PFSK-1 (cell line): Measurements from ENCODE around the gene BMP5.

Source experiments
- FOXP2 ChIP-seq: optimal IDR thresholded peaks from 2 replicates; pipeline ENCODE3; 2011; ENCODE audit warnings: borderline replicate concordance, control low read depth, inconsistent platforms; ENCODE audit not compliant: insufficient read depth; ENCODE audit errors: extremely low read length, extremely low read depth
- POLR2AphosphoS5 ChIP-seq: IDR thresholded peaks from 2 replicates; pipeline ENCODE4 v1.6.1; 2012; ENCODE audit warnings: low read depth, mild to moderate bottlenecking, control low read depth, low read length, moderate library complexity
- REST ChIP-seq, 2 experiments: IDR thresholded peaks; 2 replicates each; pipeline versions ENCODE4 v1.6.1 to v1.8.0; 2011 to 2012; ENCODE audit warnings: low read depth in 2 of 2, low read length in 2 of 2, control low read depth in 1 of 2, inconsistent platforms in 1 of 2, mild to moderate bottlenecking in 1 of 2, moderate library complexity in 1 of 2; ENCODE audit not compliant: insufficient read depth in 1 of 2
- SIN3A ChIP-seq: IDR thresholded peaks from 2 replicates; pipeline ENCODE4 v1.6.1; 2012; ENCODE audit warnings: mild to moderate bottlenecking, low read length, moderate library complexity, borderline replicate concordance; ENCODE audit not compliant: insufficient read depth
- TAF1 ChIP-seq: IDR thresholded peaks from 2 replicates; pipeline ENCODE4 v1.6.1; 2012; ENCODE audit warnings: low read length, control low read depth, borderline replicate concordance; ENCODE audit not compliant: insufficient read depth

Gene BMP5

GRCh38 chr6:55870181-55870813, 5.1 kb downstream of the BMP5 start:
- TF ChIP-seq REST (IDR thresholded peaks at IDR 0.05; ENCODE audit: insufficient read depth in 1 of 2, low read depth in 2 of 2, low read length in 2 of 2) (no peak), FOXP2 (no peak), SIN3A (peak; percentile 65; the same call in 1 of the 2 replicates), POLR2AphosphoS5 (no peak), TAF1 (no peak)

- TF ChIP-seq TAF1 (0 out of 2 replicates have a peak, but pooled peaks have one; percentile 18), SIN3A (no peak), REST (IDR thresholded peaks at IDR 0.05; ENCODE audit: insufficient read depth in 1 of 2, low read depth in 2 of 2, low read length in 2 of 2) (no peak)
Measured at GRCh38 chr6:55869674-55870073, 5.7 kb downstream of the BMP5 start.

- TF ChIP-seq SIN3A (0 out of 2 replicates have a peak, but pooled peaks have one; percentile 59), POLR2AphosphoS5 (no peak), REST (IDR thresholded peaks at IDR 0.05; ENCODE audit: insufficient read depth in 1 of 2, low read depth in 2 of 2, low read length in 2 of 2) (no peak)
Measured at GRCh38 chr6:55868771-55869479, 6.5 kb downstream of the BMP5 start.

- no peak for TF ChIP-seq REST (IDR thresholded peaks at IDR 0.05; ENCODE audit: insufficient read depth in 1 of 2, low read depth in 2 of 2, low read length in 2 of 2)
- TF ChIP-seq FOXP2, result no peak
- no peak for TF ChIP-seq TAF1
- TF ChIP-seq POLR2AphosphoS5, result no peak
- no peak for TF ChIP-seq SIN3A
Measured at GRCh38 chr6:55868176-55868575, 7.2 kb downstream of the BMP5 start.

GRCh38 chr6:55866128-55866527, 9.3 kb downstream of the BMP5 start:
- TF ChIP-seq TAF1 (no peak), POLR2AphosphoS5 (no peak), FOXP2 (no peak), REST (IDR thresholded peaks at IDR 0.05; ENCODE audit: insufficient read depth in 1 of 2, low read depth in 2 of 2, low read length in 2 of 2) (no peak), SIN3A (no peak)
